Measurements from ENCODE around the gene NRSN2. TPM values are rescaled to one million over a fixed set of nuclear protein-coding genes. Genes with fewer than 3 reads are reported as not detected.

Gene NRSN2
- total RNA-seq, 1 experiment from 2014 or later = 43.4 TPM

GRCh38 chr20:327186-328026 lies 19.5 kb upstream of the NRSN2 start:
- Histone ChIP-seq H3K27me3 (replicated peaks; ENCODE audit: insufficient read depth, low read depth, low read length, poor library complexity) (no peaks in the 10 kb centered on the region), H3K27ac (ENCODE audit: low read depth, low read length, poor library complexity, severe bottlenecking) (peak overlapping the region; percentile 80), H3K9me3 (ENCODE audit: low read depth, low read length, poor library complexity, severe bottlenecking) (no peaks in the 10 kb centered on the region), H3K4me3 (ENCODE audit: low read depth, low read length, poor library complexity, severe bottlenecking) (peak overlapping the region; percentile 88), H3K36me3 (ENCODE audit: insufficient read depth, low read length, poor library complexity, severe bottlenecking) (peaks cover 12% of the 10 kb centered on the region), H3K4me1 (ENCODE audit: insufficient read depth, low read length, poor library complexity, severe bottlenecking) (peaks cover 23% of the 10 kb centered on the region)
- TSS peak; percentile 43 for BruUV-seq (replicated peaks)
- DNase-seq (ENCODE audit: low spot score) = peak; percentile 98
- CTCF ChIA-PET = no interaction called here
- TF ChIP-seq EZH2 (IDR thresholded peaks at IDR 0.05; ENCODE audit: borderline replicate concordance, low read depth, low read length, poor library complexity, severe bottlenecking) (no peak), CTCF (conservative IDR thresholded peaks at IDR 0.05; ENCODE audit: low read depth, low read length) (no peak)
- intact Hi-C loops (cut with micrococcal nuclease; ENCODE audit: unreplicated experiment) = loop anchor here (1.0 kb wide), 1 partner anchor 30 kb away; the partner anchor contains the start of gene ZCCHC3
- POLR2A ChIA-PET (ENCODE audit: low non-redundant PET) = no interaction called here

GRCh38 chr20:328027-328974 lies 18.6 kb upstream of the NRSN2 start:
- no peaks in the 10 kb centered on the region for H3K27me3 ChIP-seq (replicated peaks; ENCODE audit: insufficient read depth, low read depth, low read length, poor library complexity)
- ChIA-PET POLR2A (ENCODE audit: low non-redundant PET) (no interaction called here), CTCF (no interaction called here)
- H3K27ac ChIP-seq (ENCODE audit: low read depth, low read length, poor library complexity, severe bottlenecking) = peak overlapping the region; percentile 80
- peak overlapping the region; percentile 88 for H3K4me3 ChIP-seq (ENCODE audit: low read depth, low read length, poor library complexity, severe bottlenecking)
- no peaks in the 10 kb centered on the region for H3K9me3 ChIP-seq (ENCODE audit: low read depth, low read length, poor library complexity, severe bottlenecking)
- no peak for DNase-seq (ENCODE audit: low spot score)
- intact Hi-C loops (cut with micrococcal nuclease; ENCODE audit: unreplicated experiment) = no loop called here
- H3K4me1 ChIP-seq (ENCODE audit: insufficient read depth, low read length, poor library complexity, severe bottlenecking) = peaks cover 19% of the 10 kb centered on the region
- TF ChIP-seq CTCF (conservative IDR thresholded peaks at IDR 0.05; ENCODE audit: low read depth, low read length) (no peak), EZH2 (IDR thresholded peaks at IDR 0.05; ENCODE audit: borderline replicate concordance, low read depth, low read length, poor library complexity, severe bottlenecking) (no peak)
- no TSS peak for BruUV-seq (replicated peaks)
- peaks cover 12% of the 10 kb centered on the region for H3K36me3 ChIP-seq (ENCODE audit: insufficient read depth, low read length, poor library complexity, severe bottlenecking)

GRCh38 chr20:328975-329695 lies 17.8 kb upstream of the NRSN2 start:
- intact Hi-C loops (cut with micrococcal nuclease; ENCODE audit: unreplicated experiment) = no loop called here
- H3K4me1 ChIP-seq (ENCODE audit: insufficient read depth, low read length, poor library complexity, severe bottlenecking) = peaks cover 13% of the 10 kb centered on the region
- H3K4me3 ChIP-seq (ENCODE audit: low read depth, low read length, poor library complexity, severe bottlenecking) = peak overlapping the region; percentile 88
- CTCF ChIA-PET = no interaction called here
- TF ChIP-seq EZH2 (IDR thresholded peaks at IDR 0.05; ENCODE audit: borderline replicate concordance, low read depth, low read length, poor library complexity, severe bottlenecking) (no peak), CTCF (conservative IDR thresholded peaks at IDR 0.05; ENCODE audit: low read depth, low read length) (no peak)
- no TSS peak for BruUV-seq (replicated peaks)
- POLR2A ChIA-PET (ENCODE audit: low non-redundant PET) = interaction anchor here (0.6 kb wide), 1 partner anchor 59 kb away, joined by 3 read pairs; no protein-coding TSS in a partner anchor
- H3K36me3 ChIP-seq (ENCODE audit: insufficient read depth, low read length, poor library complexity, severe bottlenecking) = peaks cover 12% of the 10 kb centered on the region
- DNase-seq (ENCODE audit: low spot score) = no peak
- H3K27ac ChIP-seq (ENCODE audit: low read depth, low read length, poor library complexity, severe bottlenecking) = peak overlapping the region; percentile 15
- no peaks in the 10 kb centered on the region for H3K9me3 ChIP-seq (ENCODE audit: low read depth, low read length, poor library complexity, severe bottlenecking)
- H3K27me3 ChIP-seq (replicated peaks; ENCODE audit: insufficient read depth, low read depth, low read length, poor library complexity) = no peaks in the 10 kb centered on the region
